Measurements from ENCODE around the gene DNMT3B. TPM values are rescaled to one million over a fixed set of nuclear protein-coding genes. Genes with fewer than 3 reads are reported as not detected.
"Not testable (repeated sequence)": the region's sequence is repeated elsewhere in the genome, so short reads cannot be mapped to it uniquely, and the experiment has no call there.

Gene DNMT3B
- total RNA-seq, 2 experiments from 2014 or later = 0.28 to 0.33 TPM

DNA sequence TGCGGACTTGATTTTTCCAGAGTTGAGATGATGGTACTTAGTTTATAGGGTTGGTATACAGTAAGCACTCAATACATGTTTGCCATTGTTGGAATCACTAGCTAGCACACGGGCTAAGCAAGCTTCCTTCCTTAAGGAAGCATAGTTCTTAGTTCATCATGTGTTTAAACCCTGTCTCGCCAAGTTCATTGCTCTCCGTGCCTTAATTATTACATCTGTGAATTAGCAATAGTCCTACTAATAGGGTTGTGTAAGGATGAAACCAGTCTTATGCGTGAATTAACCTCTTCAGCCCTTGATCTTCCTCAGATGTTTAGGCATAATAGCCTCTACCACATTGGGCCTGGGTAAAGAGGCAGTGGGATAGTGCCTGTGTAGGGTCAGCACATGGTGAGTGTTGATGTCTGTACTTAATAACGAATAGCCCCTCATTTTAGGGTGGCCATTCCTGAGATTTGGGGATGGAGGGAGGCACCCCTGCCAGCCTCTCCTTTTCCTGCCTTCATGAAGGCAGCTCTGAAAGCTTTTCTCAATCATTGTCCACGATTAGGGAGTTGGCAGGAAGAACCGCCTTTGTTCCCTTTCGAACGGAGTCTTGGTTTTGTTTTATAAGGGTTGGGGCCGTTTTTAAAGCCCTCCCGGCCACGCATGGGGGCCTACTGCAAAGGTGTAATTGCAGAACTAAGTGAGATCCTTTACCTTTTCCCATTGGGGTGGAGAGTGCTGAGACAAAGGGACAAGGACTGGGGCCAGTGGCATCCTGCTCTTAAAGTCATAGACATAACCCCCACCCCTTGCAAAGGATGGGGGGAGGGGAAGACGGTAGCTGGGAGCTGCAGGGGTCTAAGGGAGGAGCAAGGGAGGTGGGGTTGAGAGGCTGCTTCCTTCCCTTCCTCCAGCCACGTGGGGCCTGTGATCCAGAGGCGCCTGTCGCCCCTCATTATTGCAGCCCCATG is 2.1 kb downstream of the DNMT3B start:
- Histone ChIP-seq H3K36me3 (ENCODE audit: insufficient read depth, low read length) (no peaks in the 10 kb centered on the region), H3K27me3 (ENCODE audit: control insufficient read depth in 1 of 2, insufficient read depth in 2 of 2, low read length in 2 of 2) (no peaks in the 10 kb centered on the region), H3K4me3 (ENCODE audit: low read length) (no peak overlapping the region), H3K9me3 (ENCODE audit: control insufficient read depth in 1 of 2, insufficient read depth in 1 of 2, low read length in 2 of 2) (no peaks in the 10 kb centered on the region), H3K27ac (ENCODE audit: low read depth in 1 of 2, low read length in 2 of 2) (no peak overlapping the region), H3K4me1 (ENCODE audit: insufficient read depth, low read length) (peaks cover 20% of the 10 kb centered on the region)
- no peaks in the 10 kb centered on the region for H3K9me3 Mint-ChIP-seq
- intact Hi-C loops (cut with DNase I, micrococcal nuclease) = no loop called here
- POLR2A ChIA-PET = interaction anchor here (1.0 to 2.4 kb wide), 3 partner anchors 14 to 26 kb away, joined by 3 to 22 read pairs (median 11); partner anchors contain the start of gene COMMD7
- ATAC-seq (ENCODE audit: poor library complexity) (no peak), DNase-seq (no peak)
- CTCF ChIA-PET = interaction anchor here (1.2 to 2.7 kb wide), 2 partner anchors 14 to 28 kb away, joined by 3 to 16 read pairs; no protein-coding TSS in a partner anchor
- no peak overlapping the region for H3K27ac Mint-ChIP-seq
- H3K4me1 Mint-ChIP-seq (ENCODE audit: low read depth) = peaks cover 13% of the 10 kb centered on the region
- H3K4me3 Mint-ChIP-seq = peak overlapping the region; percentile 79
- TF ChIP-seq, protein P1, sequence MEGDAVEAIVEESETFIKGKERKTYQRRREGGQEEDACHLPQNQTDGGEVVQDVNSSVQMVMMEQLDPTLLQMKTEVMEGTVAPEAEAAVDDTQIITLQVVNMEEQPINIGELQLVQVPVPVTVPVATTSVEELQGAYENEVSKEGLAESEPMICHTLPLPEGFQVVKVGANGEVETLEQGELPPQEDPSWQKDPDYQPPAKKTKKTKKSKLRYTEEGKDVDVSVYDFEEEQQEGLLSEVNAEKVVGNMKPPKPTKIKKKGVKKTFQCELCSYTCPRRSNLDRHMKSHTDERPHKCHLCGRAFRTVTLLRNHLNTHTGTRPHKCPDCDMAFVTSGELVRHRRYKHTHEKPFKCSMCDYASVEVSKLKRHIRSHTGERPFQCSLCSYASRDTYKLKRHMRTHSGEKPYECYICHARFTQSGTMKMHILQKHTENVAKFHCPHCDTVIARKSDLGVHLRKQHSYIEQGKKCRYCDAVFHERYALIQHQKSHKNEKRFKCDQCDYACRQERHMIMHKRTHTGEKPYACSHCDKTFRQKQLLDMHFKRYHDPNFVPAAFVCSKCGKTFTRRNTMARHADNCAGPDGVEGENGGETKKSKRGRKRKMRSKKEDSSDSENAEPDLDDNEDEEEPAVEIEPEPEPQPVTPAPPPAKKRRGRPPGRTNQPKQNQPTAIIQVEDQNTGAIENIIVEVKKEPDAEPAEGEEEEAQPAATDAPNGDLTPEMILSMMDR (IDR thresholded peaks at IDR 0.05) = no peak
- H3K27me3 Mint-ChIP-seq = no peaks in the 10 kb centered on the region
- H3K36me3 Mint-ChIP-seq (ENCODE audit: low read depth) = no peaks in the 10 kb centered on the region

DNA sequence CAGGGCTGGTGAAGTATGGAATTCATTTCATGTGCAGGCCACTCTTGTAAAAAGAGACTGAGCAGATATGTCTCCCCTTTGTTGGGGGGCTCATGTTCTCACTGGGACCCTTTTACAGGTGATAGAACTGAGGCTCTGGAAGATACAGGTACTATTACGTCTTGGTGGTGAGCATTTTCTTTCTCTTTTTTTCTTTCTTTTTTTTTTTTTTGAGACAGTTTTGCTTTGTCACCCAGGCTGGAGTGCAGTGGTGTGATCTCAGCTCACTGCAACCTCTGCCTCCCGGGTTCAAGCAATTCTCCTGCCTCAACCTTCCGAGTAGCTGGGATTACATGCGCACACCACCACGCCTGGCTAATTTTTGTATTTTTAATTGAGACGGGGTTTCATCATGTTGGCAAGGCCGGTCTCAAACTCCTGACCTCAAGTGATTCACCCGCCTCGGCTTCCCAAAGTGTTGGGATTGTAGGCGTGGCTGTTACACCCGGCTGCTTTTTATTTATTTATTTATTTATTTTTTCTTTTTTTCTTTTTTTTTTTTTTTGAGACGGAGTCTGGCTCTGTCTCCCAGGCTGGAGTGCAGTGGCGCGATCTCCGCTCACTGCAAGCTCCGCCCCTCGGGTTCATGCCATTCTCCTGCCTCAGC is 3.2 kb downstream of the DNMT3B start:
- H3K27ac Mint-ChIP-seq; H3K9me3 ChIP-seq (ENCODE audit: control insufficient read depth in 1 of 2, insufficient read depth in 1 of 2, low read length in 2 of 2); DNase-seq; H3K36me3 ChIP-seq (ENCODE audit: insufficient read depth, low read length); H3K36me3 Mint-ChIP-seq (ENCODE audit: low read depth); H3K4me3 ChIP-seq (ENCODE audit: low read length); POLR2A ChIA-PET; CTCF ChIA-PET; ATAC-seq (ENCODE audit: poor library complexity); H3K27me3 Mint-ChIP-seq; H3K27ac ChIP-seq (ENCODE audit: low read depth in 1 of 2, low read length in 2 of 2); H3K27me3 ChIP-seq (ENCODE audit: control insufficient read depth in 1 of 2, insufficient read depth in 2 of 2, low read length in 2 of 2); H3K9me3 Mint-ChIP-seq; intact Hi-C loops (cut with DNase I, micrococcal nuclease): not testable (repeated sequence)
- peaks cover 20% of the 10 kb centered on the region for H3K4me1 ChIP-seq (ENCODE audit: insufficient read depth, low read length)
- Mint-ChIP-seq H3K4me1 (ENCODE audit: low read depth) (peaks cover 13% of the 10 kb centered on the region), H3K4me3 (peak overlapping the region; percentile 79)

DNA sequence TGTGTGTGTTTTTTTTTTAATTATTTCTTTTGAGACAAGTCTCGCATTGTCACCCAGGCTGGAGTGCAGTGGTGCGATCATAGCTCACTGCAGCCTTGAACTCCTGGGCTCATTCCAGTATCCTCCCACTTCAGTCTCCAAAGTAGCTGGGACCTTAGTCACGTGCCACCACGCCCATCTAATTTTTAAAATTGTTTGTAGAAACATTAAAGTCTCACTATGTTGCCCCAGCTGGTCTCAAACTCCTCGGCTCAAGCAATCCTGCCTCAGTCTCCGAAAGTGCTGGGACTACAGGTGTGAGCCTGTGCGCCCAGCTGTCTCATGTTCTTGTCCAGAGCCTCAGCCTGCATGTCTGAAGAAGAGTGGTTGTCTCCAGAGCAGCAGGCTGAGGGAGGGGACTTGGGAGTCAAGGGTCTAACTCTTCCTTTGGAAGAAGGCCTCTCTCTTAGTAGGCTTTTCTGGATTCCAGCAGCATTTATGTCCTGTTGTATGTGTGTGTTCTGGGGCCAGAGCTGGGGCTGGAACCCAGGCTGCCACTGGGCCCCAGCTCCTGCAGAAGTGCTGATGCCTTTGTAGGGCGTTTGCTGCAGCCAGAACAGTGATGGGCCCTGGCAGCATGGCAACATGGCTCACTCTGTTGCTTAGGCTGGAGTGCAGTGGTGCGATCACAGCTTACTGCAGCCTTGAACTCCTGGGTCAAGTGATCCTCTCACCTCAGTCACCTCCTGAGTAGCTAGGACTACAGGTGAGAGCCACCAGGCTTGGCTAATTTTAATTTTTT is 5.4 kb downstream of the DNMT3B start:
- peaks cover 26% of the 10 kb centered on the region for H3K4me1 Mint-ChIP-seq (ENCODE audit: low read depth)
- Histone ChIP-seq H3K27ac (ENCODE audit: low read depth in 1 of 2, low read length in 2 of 2) (no peak overlapping the region), H3K4me3 (ENCODE audit: low read length) (no peak overlapping the region), H3K36me3 (ENCODE audit: insufficient read depth, low read length) (no peaks in the 10 kb centered on the region), H3K9me3 (ENCODE audit: control insufficient read depth in 1 of 2, insufficient read depth in 1 of 2, low read length in 2 of 2) (no peaks in the 10 kb centered on the region), H3K4me1 (ENCODE audit: insufficient read depth, low read length) (peaks cover 25% of the 10 kb centered on the region), H3K27me3 (ENCODE audit: control insufficient read depth in 1 of 2, insufficient read depth in 2 of 2, low read length in 2 of 2) (no peaks in the 10 kb centered on the region)
- no peaks in the 10 kb centered on the region for H3K9me3 Mint-ChIP-seq
- no peaks in the 10 kb centered on the region for H3K27me3 Mint-ChIP-seq
- TF ChIP-seq, protein P1 (IDR thresholded peaks at IDR 0.05) = no peak
- no peak overlapping the region for H3K4me3 Mint-ChIP-seq
- POLR2A ChIA-PET = no interaction called here
- H3K27ac Mint-ChIP-seq = no peak overlapping the region
- intact Hi-C loops (cut with DNase I, micrococcal nuclease) = no loop called here
- ATAC-seq (ENCODE audit: poor library complexity) = no peak
- CTCF ChIA-PET = interaction anchor here (1.5 kb wide), 1 partner anchor 11 kb away, joined by 3 read pairs; no protein-coding TSS in a partner anchor
- no peak for DNase-seq
- H3K36me3 Mint-ChIP-seq (ENCODE audit: low read depth) = no peaks in the 10 kb centered on the region
